Fibroblast of lung (primary cell): Measurements from ENCODE around the gene TARBP1. TPM values are rescaled to one million over a fixed set of nuclear protein-coding genes. Genes with fewer than 3 reads are reported as not detected.

Experiments
- DNase-seq, 2 donors: peaks; one replicate each; pipeline versions ENCODE4 v3.0.0 to v3.0.0-alpha.2; 2010; ENCODE audit warnings: low read depth in 2 of 2
- H2AFZ ChIP-seq: 2 replicates; pipeline ENCODE4 v1.5.1; 2012; ENCODE audit warnings: low read length, control low read depth, inconsistent platforms
- H3K27ac ChIP-seq: 2 replicates; pipeline ENCODE4 v1.5.1; 2011; ENCODE audit warnings: low read length, control low read depth; ENCODE audit not compliant: insufficient read depth
- H3K27me3 ChIP-seq: 2 replicates; pipeline ENCODE4 v1.5.1; 2011; ENCODE audit warnings: mild to moderate bottlenecking, low read length; ENCODE audit not compliant: control insufficient read depth, insufficient read depth
- H3K36me3 ChIP-seq: 2 replicates; pipeline ENCODE4 v1.5.1; 2011; ENCODE audit warnings: low read length; ENCODE audit not compliant: control insufficient read depth, insufficient read depth
- H3K4me1 ChIP-seq: 2 replicates; pipeline ENCODE4 v1.5.1; 2011; ENCODE audit warnings: low read length; ENCODE audit not compliant: control insufficient read depth, insufficient read depth; ENCODE audit errors: extremely low read depth
- H3K4me2 ChIP-seq: 2 replicates; pipeline ENCODE4 v1.5.1; 2011; ENCODE audit warnings: low read length, control low read depth; ENCODE audit not compliant: insufficient read depth; ENCODE audit errors: extremely low read depth
- H3K4me3 ChIP-seq, 4 experiments: fragments of 200-600 bp in 1 of 4; sonication (generic) in 1 of 4; replicated peaks in 1 of 4; 2 replicates each; pipeline ENCODE4 v1.5.1; 2011 to 2016; ENCODE audit warnings: low read length in 4 of 4, low read depth in 3 of 4, mild to moderate bottlenecking in 3 of 4, control low read depth in 2 of 4, inconsistent platforms in 1 of 4, mixed read lengths in 1 of 4; ENCODE audit not compliant: insufficient read depth in 1 of 4; ENCODE audit errors: control extremely low read depth in 1 of 4
- H3K79me2 ChIP-seq: 2 replicates; pipeline ENCODE4 v1.5.1; 2012; ENCODE audit warnings: mild to moderate bottlenecking, low read length, inconsistent platforms; ENCODE audit not compliant: control insufficient read depth, insufficient read depth
- H3K9ac ChIP-seq: 2 replicates; pipeline ENCODE4 v1.5.1; 2011; ENCODE audit warnings: mild to moderate bottlenecking, low read length, control low read depth; ENCODE audit not compliant: insufficient read depth
- H3K9me3 ChIP-seq: 2 replicates; pipeline ENCODE4 v1.5.1; 2012; ENCODE audit warnings: low read depth, low read length; ENCODE audit not compliant: control insufficient read depth, insufficient read depth
- H4K20me1 ChIP-seq: 2 replicates; pipeline ENCODE4 v1.5.1; 2011; ENCODE audit warnings: low read length; ENCODE audit not compliant: control insufficient read depth, insufficient read depth; ENCODE audit errors: extremely low read depth
- CTCF ChIP-seq, 2 donors: IDR thresholded peaks in 1 of 2; conservative IDR thresholded peaks in 1 of 2; 1 replicate in 1 of 2; 2 replicates in 1 of 2; pipeline ENCODE4 v1.5.1; 2011 to 2012; ENCODE audit warnings: low read length in 2 of 2, control low read depth in 1 of 2, inconsistent platforms in 1 of 2, low read depth in 1 of 2, mild to moderate bottlenecking in 1 of 2
- EZH2 ChIP-seq: IDR thresholded peaks from 2 replicates; pipeline ENCODE4 v1.5.1; 2012; ENCODE audit warnings: low read length, control low read depth, mild to moderate bottlenecking; ENCODE audit errors: missing control alignments
- polyA plus RNA-seq, 2 donors: library from polyadenylated mRNA; depleted of rRNA in 1 of 2; stranded (reverse) in 1 of 2; unstranded in 1 of 2; fragments of >200 nt; gene quantifications; 2 replicates each; pipeline ENCODE4 v1.2.1, GENCODE V29; 2011 to 2012; ENCODE audit warnings: missing spikeins in 1 of 2
- total RNA-seq: library from RNA; depleted of rRNA; stranded (reverse); fragments of >200 nt; gene quantifications from 2 replicates; pipeline ENCODE4 v1.2.1, GENCODE V29; 2014

The TARBP1 gene
- total and polyA plus RNA-seq, 2 donors (not counting 1 experiment from before 2014, with no cell fraction given): 11.6 to 20.6 TPM

GRCh38 chr1:234458352-234459017 lies 20.5 kb downstream of the TARBP1 start:
- H3K4me1 ChIP-seq: no peaks in the 10 kb centered on the region
- no peaks in the 10 kb centered on the region for H3K9me3 ChIP-seq
- H3K27me3 ChIP-seq: no peaks in the 10 kb centered on the region
- TF ChIP-seq EZH2: no peak
- TF ChIP-seq CTCF (conservative IDR thresholded peaks at IDR 0.05 in 1 of 2, IDR thresholded peaks at IDR 0.05 in 1 of 2; ENCODE audit: low read depth in 1 of 2, low read length in 2 of 2): no peak
- no peak overlapping the region for H3K4me3 ChIP-seq
- H3K27ac ChIP-seq: no peak overlapping the region
- H3K4me2 ChIP-seq: no peak overlapping the region
- H3K9ac ChIP-seq: no peak overlapping the region
- H4K20me1 ChIP-seq: no peaks in the 10 kb centered on the region
- H3K36me3 ChIP-seq: no peaks in the 10 kb centered on the region
- DNase-seq: no peak
- no peak overlapping the region for H2AFZ ChIP-seq
- no peaks in the 10 kb centered on the region for H3K79me2 ChIP-seq

GRCh38 chr1:234454926-234455325 lies 24.1 kb downstream of the TARBP1 start:
- TF ChIP-seq CTCF (conservative IDR thresholded peaks at IDR 0.05 in 1 of 2, IDR thresholded peaks at IDR 0.05 in 1 of 2; ENCODE audit: low read depth in 1 of 2, low read length in 2 of 2): no peak
- no peak for TF ChIP-seq EZH2
- Histone ChIP-seq H3K27ac (no peak overlapping the region), H4K20me1 (no peaks in the 10 kb centered on the region), H3K36me3 (no peaks in the 10 kb centered on the region), H3K79me2 (no peaks in the 10 kb centered on the region), H2AFZ (no peak overlapping the region), H3K4me3 (no peak overlapping the region), H3K9ac (no peak overlapping the region), H3K4me1 (no peaks in the 10 kb centered on the region), H3K4me2 (no peak overlapping the region), H3K9me3 (no peaks in the 10 kb centered on the region), H3K27me3 (no peaks in the 10 kb centered on the region)
- no peak for DNase-seq

GRCh38 chr1:234452406-234452965 lies 26.5 kb downstream of the TARBP1 start:
- no peak for TF ChIP-seq EZH2
- no peak for TF ChIP-seq CTCF (conservative IDR thresholded peaks at IDR 0.05 in 1 of 2, IDR thresholded peaks at IDR 0.05 in 1 of 2; ENCODE audit: low read depth in 1 of 2, low read length in 2 of 2)

More at GRCh38 chr1:234452406-234452965, 26.5 kb downstream of the TARBP1 start:
- H3K9me3 ChIP-seq: no peaks in the 10 kb centered on the region
- no peaks in the 10 kb centered on the region for H4K20me1 ChIP-seq
- no peak overlapping the region for H3K4me3 ChIP-seq
- no peak overlapping the region for H2AFZ ChIP-seq
- no peaks in the 10 kb centered on the region for H3K79me2 ChIP-seq
- no peaks in the 10 kb centered on the region for H3K36me3 ChIP-seq
- H3K27ac ChIP-seq: no peak overlapping the region
- H3K9ac ChIP-seq: no peak overlapping the region
- DNase-seq: peak in 1 of 2 donors; percentile 49
- H3K27me3 ChIP-seq: no peaks in the 10 kb centered on the region
- H3K4me2 ChIP-seq: no peak overlapping the region
- no peaks in the 10 kb centered on the region for H3K4me1 ChIP-seq
